Placental pericyte (primary cell): ENCODE data around the gene VWA1. TPM values are rescaled to one million over a fixed set of nuclear protein-coding genes. Genes with fewer than 3 reads are reported as not detected.

ENCODE experiments used
- total RNA-seq: library from RNA; depleted of rRNA; stranded (reverse); fragments of >200 nt; gene quantifications from 2 replicates; pipeline ENCODE4 v1.2.3, GENCODE V29; 2012

The VWA1 gene
- total RNA-seq: 5.9 and 7.9 TPM in 2 replicates

GRCh38 chr1:1435106-1435903, at the start of gene VWA1:
Gene VWA1 (plus strand): TSS chr1:1435690. CDS start chr1:1435749, 59 bp downstream.

GRCh38 chr1:1399187-1399871, 36.2 kb upstream of the VWA1 start, which contains the start of gene CCNL2:
Gene CCNL2 (minus strand): TSS chr1:1399335. CDS start chr1:1399306, 29 bp downstream.

GRCh38 chr1:1406821-1407635, 28.5 kb upstream of the VWA1 start, which contains the start of gene MRPL20:
Gene MRPL20 (minus strand): TSS chr1:1407293. CDS start chr1:1407217, 76 bp downstream.

GRCh38 chr1:1421147-1421906, 14.2 kb upstream of the VWA1 start, which contains the start of gene ANKRD65:
Gene ANKRD65 (minus strand): TSS chr1:1421276. CDS start chr1:1421005, 271 bp downstream.

GRCh38 chr1:1449099-1449739, 13.7 kb downstream of the VWA1 start, which contains the start of gene ATAD3C:
Gene ATAD3C (plus strand): TSS chr1:1449689. CDS start chr1:1450684, 995 bp downstream.

GRCh38 chr1:1471389-1472052, 36.0 kb downstream of the VWA1 start, which contains the start of gene ATAD3B:
Gene ATAD3B (plus strand): TSS chr1:1471765. CDS start chr1:1471885, 120 bp downstream.

Other genes with a start within 250 kb of the VWA1 start
- gene TNFRSF18, start 229.1 kb upstream of the VWA1 start, total RNA-seq: not detected in 2 replicates
- gene TNFRSF4, start 221.5 kb upstream of the VWA1 start, total RNA-seq: not detected in 2 replicates
- gene SDF4, start 203.7 kb upstream of the VWA1 start, total RNA-seq: 104 and 223 TPM in 2 replicates
- gene B3GALT6, start 203.5 kb upstream of the VWA1 start, total RNA-seq: 34.4 and 38.5 TPM in 2 replicates
- 0.44 and 1.3 TPM in 2 replicates for gene C1QTNF12, start 189.0 kb upstream of the VWA1 start, total RNA-seq
- gene UBE2J2, start 161.8 kb upstream of the VWA1 start, total RNA-seq: 50.1 and 62.3 TPM in 2 replicates
- 0.57 and 1.3 TPM in 2 replicates for gene SCNN1D, start 155.3 kb upstream of the VWA1 start, total RNA-seq
- gene ACAP3, start 127.8 kb upstream of the VWA1 start, total RNA-seq: 37.2 and 53.4 TPM in 2 replicates
- gene PUSL1, start 127.1 kb upstream of the VWA1 start, total RNA-seq: 23.0 and 37.4 TPM in 2 replicates
- 83.8 and 94.6 TPM in 2 replicates for gene INTS11, start 111.0 kb upstream of the VWA1 start, total RNA-seq
- gene CPTP, start 110.9 kb upstream of the VWA1 start, total RNA-seq: 20.8 and 28.1 TPM in 2 replicates
- 0.14 and 1.3 TPM in 2 replicates for gene TAS1R3, start 104.4 kb upstream of the VWA1 start, total RNA-seq
- 56.5 and 159 TPM in 2 replicates for gene DVL1, start 86.3 kb upstream of the VWA1 start, total RNA-seq
- 342 and 367 TPM in 2 replicates for gene MXRA8, start 77.1 kb upstream of the VWA1 start, total RNA-seq
- 78.1 and 134 TPM in 2 replicates for gene AURKAIP1, start 60.5 kb upstream of the VWA1 start, total RNA-seq
- 96.1 and 129 TPM in 2 replicates for gene CCNL2, start 36.4 kb upstream of the VWA1 start, total RNA-seq
- gene MRPL20, start 28.4 kb upstream of the VWA1 start, total RNA-seq: 51.9 and 91.8 TPM in 2 replicates
- under 0.01 and 0.14 TPM in 2 replicates for gene ANKRD65, start 14.4 kb upstream of the VWA1 start, total RNA-seq
- gene ATAD3C, start 14.0 kb downstream of the VWA1 start, total RNA-seq: under 0.01 TPM in 1 of 2 replicates, not detected in the other
- 26.9 and 34.1 TPM in 2 replicates for gene ATAD3B, start 36.1 kb downstream of the VWA1 start, total RNA-seq
- gene ATAD3A, start 76.5 kb downstream of the VWA1 start, total RNA-seq: 47.1 and 78.2 TPM in 2 replicates
- 4.4 and 4.8 TPM in 2 replicates for gene TMEM240, start 104.9 kb downstream of the VWA1 start, total RNA-seq
- 91.5 and 111 TPM in 2 replicates for gene SSU72, start 139.2 kb downstream of the VWA1 start, total RNA-seq
- gene FNDC10, start 164.4 kb downstream of the VWA1 start, total RNA-seq: 3.4 and 3.5 TPM in 2 replicates
- gene MIB2, start 179.8 kb downstream of the VWA1 start, total RNA-seq: 39.1 and 94.3 TPM in 2 replicates
- gene MMP23B, start 196.5 kb downstream of the VWA1 start, total RNA-seq: 8.4 and 12.9 TPM in 2 replicates
- gene CDK11B, start 223.3 kb downstream of the VWA1 start, total RNA-seq: 9.2 and 9.8 TPM in 2 replicates